ENCODE measurements around the gene RNU1-1. TPM values are rescaled to one million over a fixed set of nuclear protein-coding genes. Genes with fewer than 3 reads are reported as not detected.

RNU1-1 gene
- under 0.01 TPM in 2 replicates for total RNA-seq

DNA sequence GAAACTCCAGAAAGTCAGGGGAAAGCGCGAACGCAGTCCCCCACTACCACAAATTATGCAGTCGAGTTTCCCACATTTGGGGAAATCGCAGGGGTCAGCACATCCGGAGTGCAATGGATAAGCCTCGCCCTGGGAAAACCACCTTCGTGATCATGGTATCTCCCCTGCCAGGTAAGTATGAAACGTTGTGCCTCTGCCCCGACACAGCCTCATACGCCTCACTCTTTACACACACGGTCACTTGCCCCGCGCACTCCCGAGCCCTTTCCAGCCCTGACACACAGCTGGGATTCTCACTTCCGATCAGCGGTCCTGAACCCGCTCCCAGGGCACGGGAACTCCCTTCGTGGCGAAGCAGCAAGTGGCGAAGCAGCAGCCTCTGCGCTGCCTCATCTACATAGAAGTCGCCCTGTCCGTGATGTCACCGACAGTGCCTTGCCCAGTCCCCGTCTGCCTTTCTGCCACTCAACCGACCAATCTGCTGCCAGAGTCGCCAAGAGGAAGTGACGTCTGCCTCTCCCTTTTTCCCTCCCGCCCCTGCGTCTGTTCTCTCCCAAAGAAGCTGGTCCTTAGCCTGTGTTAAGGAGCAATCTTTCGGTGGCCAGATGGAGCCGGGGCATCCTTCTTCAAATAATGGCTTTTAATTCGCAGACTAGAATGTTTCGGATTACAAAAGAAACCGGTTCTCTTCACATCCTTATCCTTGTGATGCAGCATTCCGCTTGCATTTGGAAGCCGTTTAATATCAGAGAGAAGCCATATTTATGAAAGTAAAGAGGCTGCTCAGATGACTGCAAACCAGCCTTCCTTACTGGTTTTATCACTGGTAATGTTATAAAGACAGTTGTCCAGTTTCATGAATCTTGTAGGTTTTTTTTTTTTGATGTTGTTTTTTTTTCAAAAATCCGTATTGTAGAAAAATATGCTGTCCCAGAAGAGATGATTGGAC, at the start of gene RNU1-1:
Gene RNU1-1, minus strand, starts transcription at position 179 of the 949 bp plus-strand sequence.

Small RNA genes within 50 kb of the gene (small RNA-seq; reads per million reads assigned to genes)
- not detected for gene RNU1-1
- gene RNU1-6P: not detected

Other genes with a start within 250 kb of the RNU1-1 start
- 20.6 and 22.5 TPM in 2 replicates for gene FBXO42, start 161.8 kb downstream of the RNU1-1 start, total RNA-seq
- 70.9 and 79.7 TPM in 2 replicates for gene SZRD1, start 147.0 kb downstream of the RNU1-1 start, total RNA-seq
- not detected in 2 replicates for gene SPATA21, start 76.9 kb downstream of the RNU1-1 start, total RNA-seq
- 66.2 and 67.0 TPM in 2 replicates for gene NECAP2, start 73.6 kb downstream of the RNU1-1 start, total RNA-seq
- gene NBPF1, start 99.3 kb upstream of the RNU1-1 start, total RNA-seq: 43.0 and 59.5 TPM in 2 replicates
- under 0.01 TPM in 2 replicates for gene RNU1-3, start 152.7 kb upstream of the RNU1-1 start, total RNA-seq
- gene RNU1-4, start 226.2 kb upstream of the RNU1-1 start, total RNA-seq: under 0.01 TPM in 2 replicates

All from articular chondrocyte of knee joint (primary cell).